K562 (cell line): Measurements from ENCODE around the gene SLC7A8. TPM values are rescaled to one million over a fixed set of nuclear protein-coding genes. Genes with fewer than 3 reads are reported as not detected.

ENCODE experiments used
- ATAC-seq: fragments of 200-7000 bp; cut with Tn5 transposase; 3 replicates; pipeline ENCODE4 v1.9.1; 2020; ENCODE audit warnings: moderate library complexity
- BruUV-seq: library from RNA; stranded (reverse); fragments of 400-500 nt; replicated peaks from 2 replicates; lab custom pipeline; 2021; lab: Mats Ljungman, UMichigan
- CTCF ChIA-PET: fragments of 300-600 bp; formaldehyde crosslinking; extraction: SDS; loops from one replicate; lab custom pipeline; 2021; ENCODE audit warnings: low intra/inter-chr PET ratio; lab: Yijun Ruan, JAX
- POLR2A ChIA-PET: fragments of 300-600, 350-650 bp; sonication (Branson Sonifier 250); formaldehyde crosslinking; extraction: SDS; loops from one replicate; lab custom pipeline; 2021; ENCODE audit warnings: antibody characterized with exemption, inconsistent platforms; lab: Yijun Ruan, JAX
- DNase-seq, 4 experiments: peaks; one replicate each; pipeline versions ENCODE4 v3.0.0 to v3.0.0-alpha.2; 2011 to 2018; ENCODE audit warnings: low spot score in 3 of 4, mixed read lengths in 3 of 4; ENCODE audit errors: extremely low read depth in 1 of 4
- FAIRE-seq: peaks from 2 replicates; lab custom pipeline; 2011; peaks lifted over from hg19 to GRCh38; lab: Jason Lieb, UNC
- H2AFZ ChIP-seq: 2 replicates; pipeline ENCODE4 v1.6.0; 2011; ENCODE audit warnings: low read depth, low read length, control low read depth, inconsistent platforms
- H3K27ac ChIP-seq: fragments of 200-600 bp; 3 replicates; pipeline ENCODE4 v1.8.0; 2011; ENCODE audit warnings: low read depth, mild to moderate bottlenecking, control low read depth, inconsistent platforms, low read length, moderate library complexity, mixed read lengths; ENCODE audit errors: extremely low read depth
- H3K27me3 ChIP-seq, 2 experiments: fragments of 300-600 bp in 1 of 2; 2 replicates in 1 of 2; 3 replicates in 1 of 2; pipeline versions ENCODE4 v1.6.0 to v1.8.0; 2011; ENCODE audit warnings: inconsistent platforms in 2 of 2, low read length in 2 of 2, mild to moderate bottlenecking in 1 of 2, mixed read lengths in 1 of 2, moderate library complexity in 1 of 2; ENCODE audit not compliant: control insufficient read depth in 2 of 2, insufficient read depth in 2 of 2
- H3K36me3 ChIP-seq: fragments of 300-600 bp; 3 replicates; pipeline ENCODE4 v1.8.0; 2011; ENCODE audit warnings: mild to moderate bottlenecking, low read length, inconsistent platforms; ENCODE audit not compliant: control insufficient read depth, insufficient read depth
- H3K4me1 ChIP-seq, 2 experiments: fragments of 200-600 bp in 1 of 2; replicated peaks in 1 of 2; 2 replicates in 1 of 2; 3 replicates in 1 of 2; pipeline versions ENCODE4 v1.5.1 to v1.8.0; 2011; ENCODE audit warnings: inconsistent platforms in 2 of 2, low read length in 2 of 2, mild to moderate bottlenecking in 1 of 2, mixed read lengths in 1 of 2, moderate library complexity in 1 of 2; ENCODE audit not compliant: control insufficient read depth in 2 of 2, insufficient read depth in 2 of 2
- H3K4me2 ChIP-seq: 2 replicates; pipeline ENCODE4 v1.6.1; 2011; ENCODE audit warnings: low read length, control low read depth, inconsistent platforms, mixed read lengths; ENCODE audit not compliant: insufficient read depth
- H3K4me3 ChIP-seq: fragments of 200-600 bp; sonication (generic), shearing (Covaris generic); 2 replicates; pipeline ENCODE4 v1.5.1; 2016; ENCODE audit warnings: control low read depth, inconsistent platforms
- H3K79me2 ChIP-seq: fragments of 200-600 bp; 3 replicates; pipeline ENCODE4 v1.8.0; 2011; ENCODE audit warnings: low read length, inconsistent platforms; ENCODE audit not compliant: control insufficient read depth, insufficient read depth
- H3K9ac ChIP-seq, 2 experiments: 2 replicates each; pipeline versions ENCODE4 v1.6.0 to v1.6.1; 2011; ENCODE audit warnings: low read depth in 2 of 2, low read length in 2 of 2, control low read depth in 1 of 2, inconsistent platforms in 1 of 2, mild to moderate bottlenecking in 1 of 2, mixed read lengths in 1 of 2; ENCODE audit not compliant: insufficient read depth in 1 of 2
- H3K9me1 ChIP-seq: one replicate; pipeline ENCODE4 v1.6.0; 2011; ENCODE audit warnings: inconsistent platforms, mild to moderate bottlenecking, low read length, moderate library complexity; ENCODE audit not compliant: control insufficient read depth, insufficient read depth
- H3K9me3 ChIP-seq: replicated peaks from 2 replicates; pipeline ENCODE4 v1.5.1; 2011; ENCODE audit warnings: low read depth, low read length, inconsistent platforms; ENCODE audit not compliant: control insufficient read depth, insufficient read depth
- H4K20me1 ChIP-seq: replicated peaks from 2 replicates; pipeline ENCODE4 v1.6.1; 2011; ENCODE audit warnings: low read length, inconsistent platforms, mixed read lengths; ENCODE audit not compliant: control insufficient read depth, insufficient read depth
- GABPB2 ChIP-seq: fragments of 250-450 bp; sonication (Bioruptor Pico); conservative IDR thresholded peaks from 2 replicates; pipeline ENCODE4 v1.5.1; 2021; ENCODE audit warnings: mild to moderate bottlenecking
- U2AF2 ChIP-seq: fragments of 200-400 bp; formaldehyde crosslinking; optimal IDR thresholded peaks from 2 replicates; pipeline ENCODE3; 2017; ENCODE audit warnings: low read depth, mild to moderate bottlenecking, low read length
- ZBTB17 ChIP-seq: fragments of 450-650 bp; formaldehyde crosslinking; IDR thresholded peaks from 2 replicates; pipeline ENCODE4 v1.4.0; 2020; ENCODE audit warnings: mild to moderate bottlenecking
- WGBS: fragments of 100-300 bp; shearing (Covaris generic); methylation state at CpG from one replicate; pipeline ENCODE4 v1.1.6; 2016; ENCODE audit warnings: low coverage, mixed read lengths; ENCODE audit not compliant: insufficient coverage; ENCODE audit errors: missing lambda C conversion rate; 5-methylcytosine and 5-hydroxymethylcytosine counted together
- in situ Hi-C: fragments of 300-500 bp; cut with MboI; formaldehyde crosslinking; loops from 4 replicates; pipeline ENCODE4 v1.15.0; 2018; ENCODE audit warnings: inconsistent platforms, mixed read lengths
- intact Hi-C: fragments of 100-400 bp; cut with micrococcal nuclease; formaldehyde crosslinking; loops from 2 replicates; pipeline ENCODE4 v1.14.2; 2022
- polyA plus RNA-seq, 8 experiments: library from polyadenylated mRNA; depleted of rRNA in 4 of 8; stranded (reverse) in 5 of 8; unstranded in 3 of 8; fragments of >200 nt; fragmentation: Nextera tagmentation in 2 of 8; fragmentation: Illumina TruSeq in 1 of 8; extraction: Ambion mirVana in 2 of 8; extraction: Trizol in 1 of 8; gene quantifications; 2 replicates each; pipeline versions ENCODE4 v1.2.1 to v1.2.3, GENCODE V29; 2011 to 2014; ENCODE audit warnings: inconsistent platforms in 1 of 8, missing spikeins in 1 of 8
- total RNA-seq, 7 experiments: library from RNA; depleted of rRNA in 6 of 7; stranded (reverse); fragments of >200 nt in 6 of 7; fragmentation: Illumina TruSeq in 2 of 7; extraction: Trizol in 2 of 7; gene quantifications; 2 replicates each; pipeline versions ENCODE4 v1.2.1 to v1.2.3, GENCODE V29; 2011 to 2021; ENCODE audit warnings: low replicate concordance in 1 of 7
- TF ChIP-seq, protein P1 (sequence below): sonication (generic); formaldehyde crosslinking; IDR thresholded peaks from 2 replicates; pipeline ENCODE4 v1.8.0; 2022; ENCODE audit warnings: mild to moderate bottlenecking, missing genetic modification reagents
- TF ChIP-seq, protein P2 (sequence below): sonication (generic); formaldehyde crosslinking; IDR thresholded peaks from 2 replicates; pipeline ENCODE4 v1.8.1; 2023; ENCODE audit warnings: mild to moderate bottlenecking, missing genetic modification reagents

SLC7A8 gene
- total and polyA plus RNA-seq, 9 of the 15 experiments (the other 6 are each of a cell fraction or from before 2014, with no cell fraction given) = 2.0 to 33.0 (median 6.0) TPM

DNA sequence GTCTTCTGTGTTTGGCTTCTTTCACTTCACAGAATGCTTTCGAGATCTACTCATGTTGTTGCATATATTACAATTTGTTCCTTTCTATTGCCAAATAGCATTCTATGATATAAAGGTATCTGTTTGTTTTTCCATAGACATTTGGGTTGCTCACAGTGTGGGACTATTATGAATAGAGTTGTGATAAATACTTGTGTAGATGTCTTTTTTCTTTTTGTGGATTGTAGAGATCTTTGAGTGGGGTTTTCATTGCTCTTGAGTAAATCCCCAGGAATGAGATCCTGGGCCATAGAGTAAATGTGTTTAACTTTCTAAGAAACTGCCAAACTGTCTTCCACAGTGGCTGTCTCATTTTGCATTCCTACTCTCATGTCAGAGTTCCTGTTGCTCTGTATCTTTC lies 39.5 kb downstream of the SLC7A8 start:
- in situ Hi-C loops = no loop called here
- CTCF ChIA-PET = no interaction called here
- 78% methylated on average over 1 of the region's 1 CpG for WGBS
- no peaks in the 10 kb centered on the region for H4K20me1 ChIP-seq
- intact Hi-C loops = no loop called here
- no peak overlapping the region for H3K4me3 ChIP-seq
- no peaks in the 10 kb centered on the region for H3K9me3 ChIP-seq
- no peak overlapping the region for H3K27ac ChIP-seq
- H3K79me2 ChIP-seq = no peaks in the 10 kb centered on the region
- peaks cover 5% of the 10 kb centered on the region; the same call in 1 of the 3 replicates for H3K36me3 ChIP-seq
- no peak for ATAC-seq
- no peaks in the 10 kb centered on the region for H3K9me1 ChIP-seq
- BruUV-seq = no TSS peak
- DNase-seq = no peak
- POLR2A ChIA-PET = interaction anchor here (1.4 kb wide), 1 partner anchor 9 kb away, joined by 3 read pairs; no protein-coding TSS in a partner anchor
- no peak overlapping the region for H3K9ac ChIP-seq
- no peak overlapping the region for H3K4me2 ChIP-seq
- no peak for FAIRE-seq
- H3K27me3 ChIP-seq = no peaks in the 10 kb centered on the region
- no peak overlapping the region for H2AFZ ChIP-seq
- TF ChIP-seq, protein P1, sequence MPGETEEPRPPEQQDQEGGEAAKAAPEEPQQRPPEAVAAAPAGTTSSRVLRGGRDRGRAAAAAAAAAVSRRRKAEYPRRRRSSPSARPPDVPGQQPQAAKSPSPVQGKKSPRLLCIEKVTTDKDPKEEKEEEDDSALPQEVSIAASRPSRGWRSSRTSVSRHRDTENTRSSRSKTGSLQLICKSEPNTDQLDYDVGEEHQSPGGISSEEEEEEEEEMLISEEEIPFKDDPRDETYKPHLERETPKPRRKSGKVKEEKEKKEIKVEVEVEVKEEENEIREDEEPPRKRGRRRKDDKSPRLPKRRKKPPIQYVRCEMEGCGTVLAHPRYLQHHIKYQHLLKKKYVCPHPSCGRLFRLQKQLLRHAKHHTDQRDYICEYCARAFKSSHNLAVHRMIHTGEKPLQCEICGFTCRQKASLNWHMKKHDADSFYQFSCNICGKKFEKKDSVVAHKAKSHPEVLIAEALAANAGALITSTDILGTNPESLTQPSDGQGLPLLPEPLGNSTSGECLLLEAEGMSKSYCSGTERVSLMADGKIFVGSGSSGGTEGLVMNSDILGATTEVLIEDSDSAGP (CRISPR knock-in tag) = no peak
- TF ChIP-seq, protein P2, sequence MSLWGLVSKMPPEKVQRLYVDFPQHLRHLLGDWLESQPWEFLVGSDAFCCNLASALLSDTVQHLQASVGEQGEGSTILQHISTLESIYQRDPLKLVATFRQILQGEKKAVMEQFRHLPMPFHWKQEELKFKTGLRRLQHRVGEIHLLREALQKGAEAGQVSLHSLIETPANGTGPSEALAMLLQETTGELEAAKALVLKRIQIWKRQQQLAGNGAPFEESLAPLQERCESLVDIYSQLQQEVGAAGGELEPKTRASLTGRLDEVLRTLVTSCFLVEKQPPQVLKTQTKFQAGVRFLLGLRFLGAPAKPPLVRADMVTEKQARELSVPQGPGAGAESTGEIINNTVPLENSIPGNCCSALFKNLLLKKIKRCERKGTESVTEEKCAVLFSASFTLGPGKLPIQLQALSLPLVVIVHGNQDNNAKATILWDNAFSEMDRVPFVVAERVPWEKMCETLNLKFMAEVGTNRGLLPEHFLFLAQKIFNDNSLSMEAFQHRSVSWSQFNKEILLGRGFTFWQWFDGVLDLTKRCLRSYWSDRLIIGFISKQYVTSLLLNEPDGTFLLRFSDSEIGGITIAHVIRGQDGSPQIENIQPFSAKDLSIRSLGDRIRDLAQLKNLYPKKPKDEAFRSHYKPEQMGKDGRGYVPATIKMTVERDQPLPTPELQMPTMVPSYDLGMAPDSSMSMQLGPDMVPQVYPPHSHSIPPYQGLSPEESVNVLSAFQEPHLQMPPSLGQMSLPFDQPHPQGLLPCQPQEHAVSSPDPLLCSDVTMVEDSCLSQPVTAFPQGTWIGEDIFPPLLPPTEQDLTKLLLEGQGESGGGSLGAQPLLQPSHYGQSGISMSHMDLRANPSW = no peak
- TF ChIP-seq GABPB2 (CRISPR knock-in tag) = no peak
- TF ChIP-seq ZBTB17 = no peak
- TF ChIP-seq U2AF2 = no peak
- H3K4me1 ChIP-seq = peaks cover 28 to 41% of the 10 kb centered on the region in 2 experiments; a peak in 4 of 5 replicates
